Stimulated activated CD8-positive, alpha-beta memory T cell treated with anti-CD3 and anti-CD28 coated beads, Interleukin-12 subunit alpha, Interleukin-12 subunit beta, amount 100 ng/mL, for 1 hour (primary cell): Measurements from ENCODE around the gene PLEKHA7.
"Not testable (repeated sequence)": the region's sequence is repeated elsewhere in the genome, so short reads cannot be mapped to it uniquely, and the experiment has no call there.

Experiments
- DNase-seq: peaks from one replicate; pipeline ENCODE4 v3.0.0-alpha.2; 2020; ENCODE audit warnings: low read depth

The PLEKHA7 gene

DNA sequence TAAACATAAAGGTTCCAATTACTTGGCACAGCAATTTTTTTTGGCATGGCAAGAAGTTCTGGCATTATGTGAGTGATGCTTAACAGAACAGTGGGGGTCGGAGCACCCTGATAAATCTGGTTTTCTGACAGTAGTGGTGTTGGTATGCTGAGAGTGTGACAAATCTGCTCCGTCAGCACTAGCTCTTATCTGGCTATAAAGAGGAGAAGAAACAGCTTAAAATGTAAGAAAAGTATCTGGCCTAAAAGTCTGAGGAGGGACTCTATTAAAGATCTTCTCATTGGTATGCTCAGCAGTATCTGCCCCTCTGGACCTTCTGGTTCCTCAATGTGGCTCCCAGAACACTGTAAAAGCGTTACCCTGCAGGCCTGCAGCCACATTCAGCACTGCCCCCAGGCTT is 137.4 kb downstream of the PLEKHA7 start:
- no peak for DNase-seq

DNA sequence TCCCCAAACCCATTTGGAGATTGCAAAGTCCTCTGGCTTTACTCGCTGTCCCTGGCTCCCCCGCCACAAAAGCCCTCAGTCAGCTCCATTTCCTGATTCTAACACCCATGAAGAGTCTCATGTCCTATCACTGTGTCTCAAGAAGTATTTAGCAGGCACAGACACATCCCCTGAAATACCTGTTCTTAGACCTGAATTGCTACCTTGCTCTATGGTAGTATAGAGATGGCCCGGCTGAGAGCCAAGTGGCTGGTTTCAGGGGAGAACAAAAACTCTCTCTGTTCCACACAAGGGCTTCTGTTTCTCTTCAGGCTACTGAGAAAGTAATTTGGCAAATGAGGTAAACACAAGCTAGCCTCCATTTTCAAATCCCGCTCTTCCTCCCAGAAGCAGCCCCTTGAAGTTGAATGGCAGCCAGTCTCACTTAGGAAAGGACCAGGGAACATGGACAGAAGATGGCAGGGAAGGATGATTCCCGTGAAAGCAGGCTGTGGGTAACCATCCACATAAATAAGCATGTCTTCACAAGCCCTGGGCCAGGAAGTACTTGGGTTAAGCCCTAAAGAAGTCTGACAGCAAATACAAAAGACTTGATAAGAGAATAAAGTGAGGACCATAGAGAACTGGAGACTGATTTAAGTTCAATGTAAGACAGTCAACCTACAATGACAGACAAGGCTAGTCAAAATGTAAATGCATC is 138.0 kb downstream of the PLEKHA7 start:
- DNase-seq, result no peak

- DNase-seq, result no peak
These were observed 139.8 kb downstream of the PLEKHA7 start for GRCh38 chr11:16874275-16874975.

DNA sequence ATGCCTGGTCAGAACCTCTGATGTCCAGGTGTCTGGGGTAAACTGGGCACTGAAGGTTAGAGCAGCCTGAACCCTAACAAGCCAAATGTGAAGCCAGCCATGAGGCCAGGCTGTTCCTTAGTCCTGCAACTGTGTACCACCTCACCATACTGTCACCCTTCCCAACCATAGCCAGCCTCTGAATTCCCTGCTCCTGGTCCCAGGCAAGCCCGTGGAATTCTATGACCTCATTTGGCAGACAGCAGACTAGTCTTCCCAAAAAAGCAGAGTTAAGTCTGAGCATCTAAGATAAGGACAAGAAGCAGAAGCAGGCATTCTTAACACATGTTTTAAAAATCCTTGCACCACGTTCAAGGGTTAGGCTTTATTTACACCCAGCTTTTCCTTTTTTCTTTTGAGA is 140.9 kb downstream of the PLEKHA7 start:
- DNase-seq, result no peak

- no peak for DNase-seq
These were observed 142.8 kb downstream of the PLEKHA7 start for GRCh38 chr11:16871368-16871767.

- no peak for DNase-seq
These were observed 147.1 kb downstream of the PLEKHA7 start for GRCh38 chr11:16867097-16867496.

GRCh38 chr11:16864428-16864827 is 149.8 kb downstream of the PLEKHA7 start:
- DNase-seq, result not testable (repeated sequence)

GRCh38 chr11:16863389-16863788 is 150.8 kb downstream of the PLEKHA7 start:
- DNase-seq, result no peak

DNA sequence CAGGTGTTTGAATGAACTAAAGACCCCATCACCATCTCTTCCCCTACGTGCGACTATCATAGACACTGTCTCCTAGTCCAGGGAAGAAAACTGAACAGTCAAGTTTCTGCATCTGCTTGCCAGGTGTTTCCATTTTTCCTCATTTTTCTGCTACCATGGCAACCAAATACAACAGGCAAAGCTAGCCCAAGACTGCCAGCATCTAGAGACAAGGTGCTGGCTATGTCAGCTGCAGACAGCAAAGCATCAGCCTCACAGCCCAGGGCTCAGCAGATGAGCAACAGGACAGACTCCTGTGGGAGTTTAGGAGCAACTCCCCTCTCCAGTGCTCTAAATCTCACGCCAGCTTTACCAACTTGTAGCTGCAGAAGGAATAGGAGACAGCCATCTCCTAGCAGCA is 151.5 kb downstream of the PLEKHA7 start:
- DNase-seq, result no peak

- no peak for DNase-seq
These were observed 152.4 kb downstream of the PLEKHA7 start for GRCh38 chr11:16861862-16862261.

GRCh38 chr11:16860617-16861016 is 153.6 kb downstream of the PLEKHA7 start:
- DNase-seq, result no peak

DNA sequence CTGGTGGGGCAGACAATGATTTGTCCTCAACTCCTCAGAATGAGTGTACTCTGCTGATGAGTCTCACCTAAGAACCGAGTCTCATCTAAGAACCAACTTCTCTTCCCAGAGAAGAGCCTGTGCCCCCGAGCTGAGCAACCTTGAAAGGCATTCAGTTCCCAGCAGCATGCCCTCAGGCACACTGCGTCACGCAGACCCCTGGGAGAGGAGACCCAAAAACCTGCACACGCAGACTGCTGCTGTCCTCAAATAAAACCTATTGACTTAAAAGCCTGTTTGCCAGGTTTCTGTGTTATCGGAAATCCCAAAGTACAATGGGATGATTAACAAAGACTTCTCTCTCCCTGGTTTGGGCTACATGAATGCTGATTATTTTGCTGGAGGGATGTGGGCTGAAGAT is 154.6 kb downstream of the PLEKHA7 start:
- no peak for DNase-seq

- no peak for DNase-seq
These were observed 157.0 kb downstream of the PLEKHA7 start for GRCh38 chr11:16857186-16857585.

GRCh38 chr11:16856022-16856471 is 158.2 kb downstream of the PLEKHA7 start:
- no peak for DNase-seq

DNA sequence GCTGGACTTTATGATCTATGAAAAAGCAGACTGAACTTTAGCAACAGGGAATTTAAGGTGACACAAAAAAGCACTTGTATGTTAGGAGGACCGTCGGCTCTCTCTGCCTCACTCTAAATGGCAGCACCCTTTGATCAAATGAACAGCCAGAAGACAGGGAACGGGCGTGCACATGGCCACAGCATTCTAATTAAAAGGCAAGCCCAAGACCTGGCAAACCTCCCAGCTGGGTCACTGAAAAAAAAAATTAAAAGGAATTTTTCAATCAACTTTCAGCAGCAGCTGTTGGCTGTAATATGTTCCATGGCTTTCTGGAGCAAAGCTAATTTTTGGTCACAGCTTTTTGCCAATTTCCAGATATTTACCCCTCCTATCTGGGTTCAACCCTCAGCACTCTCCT is 159.2 kb downstream of the PLEKHA7 start:
- DNase-seq, result no peak

GRCh38 chr11:16853859-16854258 is 160.4 kb downstream of the PLEKHA7 start:
- DNase-seq, result no peak

DNA sequence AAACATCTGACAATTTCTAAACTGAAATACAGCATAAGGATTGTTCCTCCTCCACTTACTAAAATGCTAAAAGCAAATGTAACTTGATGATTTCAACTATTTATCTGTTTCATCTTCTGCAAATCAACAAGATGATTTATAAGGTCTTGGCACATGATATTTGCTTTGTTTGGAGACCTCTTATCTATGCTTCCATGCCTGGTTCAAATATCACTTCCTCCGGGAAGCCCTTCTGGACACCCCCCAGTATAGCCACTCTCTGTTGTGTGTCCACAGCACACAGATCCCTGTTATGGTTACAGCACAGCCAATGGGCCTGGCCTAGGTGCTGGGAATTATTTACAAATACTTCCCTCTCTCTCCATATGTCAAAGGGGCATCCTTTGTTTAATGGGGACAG is 160.9 kb downstream of the PLEKHA7 start:
- no peak for DNase-seq

DNA sequence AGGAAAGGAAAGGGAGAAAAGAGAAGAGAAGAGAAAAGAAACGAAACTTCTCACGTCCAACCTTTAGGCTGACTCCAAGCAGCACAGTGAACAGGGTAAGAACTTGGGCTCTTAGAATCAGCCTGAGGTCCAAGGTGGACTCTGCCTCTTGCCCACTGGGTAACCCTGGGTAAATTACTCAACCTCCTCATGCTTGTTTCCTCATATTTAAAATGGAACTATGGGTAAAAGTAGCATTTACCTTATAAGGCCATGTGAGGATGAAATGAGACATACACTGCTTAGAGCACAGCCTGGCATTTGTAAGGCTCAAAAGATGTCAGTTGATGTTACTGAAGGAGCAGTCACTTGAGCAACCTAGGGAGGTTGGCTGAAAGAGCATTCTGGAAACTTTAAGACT is 167.9 kb downstream of the PLEKHA7 start:
- DNase-seq, result no peak

DNA sequence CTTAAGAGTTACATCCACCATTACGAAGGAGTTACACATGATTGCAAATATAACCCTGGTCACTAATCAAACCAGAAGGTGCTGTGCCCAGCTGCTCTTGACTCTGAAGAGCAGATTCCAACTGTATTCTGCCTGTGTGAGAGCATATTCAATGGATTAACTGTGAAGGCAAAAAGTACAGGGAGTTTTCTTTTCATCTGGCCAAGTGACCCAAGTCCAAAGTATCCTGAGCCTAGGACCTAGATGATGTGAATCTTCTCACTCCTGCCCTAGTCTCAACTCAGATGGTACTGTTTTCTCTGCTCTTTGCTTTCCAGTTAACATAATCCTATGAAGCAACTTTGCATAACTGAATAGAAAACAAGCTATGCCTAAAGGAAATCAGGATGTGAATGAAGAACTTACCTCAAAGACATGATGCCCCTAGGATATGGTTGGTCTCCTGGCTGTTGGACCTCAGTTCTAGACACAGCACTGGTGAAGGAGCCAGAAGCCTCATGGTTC is 169.9 kb downstream of the PLEKHA7 start:
- DNase-seq, result no peak

DNA sequence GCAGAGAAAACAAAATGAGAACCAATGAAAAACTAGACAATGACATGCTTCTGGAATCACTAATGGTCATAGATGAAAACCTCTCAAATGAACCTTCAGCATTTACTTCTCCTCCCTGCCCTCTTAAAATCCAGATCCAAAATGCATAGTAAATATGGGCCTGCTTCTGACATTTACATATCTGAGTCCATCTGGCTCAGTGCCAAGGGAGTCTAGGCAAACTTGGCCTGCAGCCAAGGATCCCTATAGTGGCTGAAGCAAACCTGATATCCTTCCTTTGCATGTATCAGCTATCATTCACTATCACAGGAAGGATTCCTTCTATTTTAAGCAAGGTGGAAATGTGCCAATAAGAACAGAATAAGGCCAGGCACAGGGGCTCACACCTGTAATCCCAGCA is 170.9 kb downstream of the PLEKHA7 start:
- no peak for DNase-seq

DNA sequence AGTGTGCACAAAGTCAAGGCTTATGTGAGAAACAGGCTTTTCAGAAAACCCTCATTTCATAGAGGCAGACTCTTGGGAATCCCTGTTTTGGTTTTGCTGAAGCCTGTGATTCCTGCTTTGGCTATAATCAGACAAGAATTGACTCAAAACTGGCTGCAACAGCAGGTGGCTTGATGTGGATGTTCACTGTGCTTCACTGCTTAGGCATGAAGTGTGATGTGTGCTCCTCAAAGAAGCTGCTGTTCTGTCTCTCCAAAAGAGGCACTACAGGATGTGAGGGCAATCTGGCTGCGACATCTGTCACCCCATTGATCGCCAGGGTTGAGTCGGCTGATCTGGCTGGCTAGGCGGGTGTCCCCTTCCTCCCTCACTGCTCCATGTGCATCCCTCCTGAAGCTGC is 172.2 kb downstream of the PLEKHA7 start:
- no peak for DNase-seq

DNA sequence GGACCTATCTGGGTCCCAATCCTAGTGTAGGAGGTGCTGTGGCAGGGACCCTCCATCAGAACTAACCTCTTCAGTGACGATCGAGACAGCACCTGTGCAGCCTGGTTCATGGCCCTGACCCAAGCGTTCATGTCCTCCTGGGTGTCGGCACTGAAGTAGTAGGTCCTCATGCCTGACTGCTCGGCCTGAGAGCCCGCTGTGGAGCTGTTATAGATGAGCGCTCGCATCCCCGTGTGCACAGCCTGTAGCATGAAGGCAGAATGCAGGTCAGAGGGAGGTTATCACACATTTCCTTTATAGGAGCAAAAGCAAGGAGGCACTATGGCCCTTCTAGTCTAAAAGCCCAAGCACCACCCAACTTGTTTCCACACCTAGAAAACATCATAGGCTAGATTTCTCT is 172.7 kb downstream of the PLEKHA7 start:
- no peak for DNase-seq

- DNase-seq, result no peak
These were observed 173.3 kb downstream of the PLEKHA7 start for GRCh38 chr11:16840951-16841350.

GRCh38 chr11:16839821-16840220 is 174.4 kb downstream of the PLEKHA7 start:
- no peak for DNase-seq
